ENCODE measurements around the gene MARCHF3. TPM values are rescaled to one million over a fixed set of nuclear protein-coding genes. Genes with fewer than 3 reads are reported as not detected.

Gene MARCHF3
- total RNA-seq, 1 experiment from 2014 or later, result 16.1 TPM

DNA sequence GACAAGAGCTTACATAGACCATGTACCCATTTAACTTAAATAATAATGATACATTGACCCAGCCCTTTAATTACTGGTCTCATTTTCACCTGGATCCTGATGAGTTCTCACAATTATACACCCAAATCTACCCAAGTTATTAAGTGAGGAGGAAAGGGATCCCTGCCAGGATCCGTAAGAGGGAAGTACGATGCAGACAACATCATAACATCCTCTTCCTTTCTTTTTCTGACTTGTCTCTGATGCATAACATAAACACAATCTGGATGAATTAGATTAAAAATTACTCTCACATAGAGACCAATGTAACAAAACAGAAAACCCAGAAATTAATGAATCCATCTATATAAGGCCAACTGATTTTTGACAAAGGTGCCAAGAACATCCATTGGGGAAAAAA lies 17.0 kb downstream of the MARCHF3 start (continued):
- TF ChIP-seq, protein P1, sequence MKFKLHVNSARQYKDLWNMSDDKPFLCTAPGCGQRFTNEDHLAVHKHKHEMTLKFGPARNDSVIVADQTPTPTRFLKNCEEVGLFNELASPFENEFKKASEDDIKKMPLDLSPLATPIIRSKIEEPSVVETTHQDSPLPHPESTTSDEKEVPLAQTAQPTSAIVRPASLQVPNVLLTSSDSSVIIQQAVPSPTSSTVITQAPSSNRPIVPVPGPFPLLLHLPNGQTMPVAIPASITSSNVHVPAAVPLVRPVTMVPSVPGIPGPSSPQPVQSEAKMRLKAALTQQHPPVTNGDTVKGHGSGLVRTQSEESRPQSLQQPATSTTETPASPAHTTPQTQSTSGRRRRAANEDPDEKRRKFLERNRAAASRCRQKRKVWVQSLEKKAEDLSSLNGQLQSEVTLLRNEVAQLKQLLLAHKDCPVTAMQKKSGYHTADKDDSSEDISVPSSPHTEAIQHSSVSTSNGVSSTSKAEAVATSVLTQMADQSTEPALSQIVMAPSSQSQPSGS (CRISPR knock-in tag; IDR thresholded peaks at IDR 0.05; ENCODE audit: borderline replicate concordance, low read depth), result no peak
- TF ChIP-seq JUN (CRISPR knock-in tag; IDR thresholded peaks at IDR 0.05) (no peak), RELA (CRISPR knock-in tag; IDR thresholded peaks at IDR 0.05; ENCODE audit: borderline replicate concordance) (no peak), TP53 (CRISPR knock-in tag; IDR thresholded peaks at IDR 0.05) (no peak), NFATC4 (CRISPR knock-in tag; IDR thresholded peaks at IDR 0.05) (no peak)

DNA sequence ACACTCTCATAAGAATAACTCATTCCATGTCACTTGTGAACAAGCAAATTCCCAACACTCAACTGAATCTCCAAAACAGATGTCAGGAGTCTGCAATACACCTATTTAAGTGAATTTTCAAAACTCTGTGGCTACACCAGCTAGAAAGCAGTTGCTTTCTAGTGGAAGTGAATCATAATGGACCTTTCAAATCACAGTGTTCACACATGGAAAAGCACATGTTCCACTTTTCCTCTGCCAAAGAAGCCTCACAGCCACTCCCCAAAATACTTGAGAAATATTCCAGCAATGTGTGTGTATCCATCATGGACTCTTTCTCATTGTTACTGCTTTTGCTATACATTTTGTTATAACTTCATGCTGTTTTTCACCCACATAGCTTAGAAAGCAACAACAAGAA lies 17.4 kb downstream of the MARCHF3 start:
- Mint-ChIP-seq H3K27ac (no peak overlapping the region), H3K4me3 (no peak overlapping the region), H3K36me3 (no peaks in the 10 kb centered on the region), H3K4me1 (peaks cover 18% of the 10 kb centered on the region), H3K9me3 (no peaks in the 10 kb centered on the region; the same call in 1 of the 2 replicates), H3K27me3 (ENCODE audit: low read depth) (no peaks in the 10 kb centered on the region)
- no peak for TF ChIP-seq ZMAT4 (CRISPR knock-in tag; IDR thresholded peaks at IDR 0.05)
- CTCF ChIA-PET, result no interaction called here
- POLR2A ChIA-PET, result no interaction called here
- DNase-seq (ENCODE audit: low spot score) (no peak), ATAC-seq (no peak)

- Mint-ChIP-seq H3K27ac (no peak overlapping the region), H3K4me3 (no peak overlapping the region), H3K36me3 (no peaks in the 10 kb centered on the region), H3K9me3 (no peaks in the 10 kb centered on the region; the same call in 1 of the 2 replicates), H3K27me3 (ENCODE audit: low read depth) (no peaks in the 10 kb centered on the region), H3K4me1 (peaks cover 18% of the 10 kb centered on the region)
- no peak for DNase-seq (ENCODE audit: low spot score)
- no peak for ATAC-seq
- ChIA-PET POLR2A (no interaction called here), CTCF (no interaction called here)
- no peak for TF ChIP-seq ZNF232 (CRISPR knock-in tag; IDR thresholded peaks at IDR 0.05)
These were observed 18.3 kb downstream of the MARCHF3 start for GRCh38 chr5:127011961-127012644.

- no peak overlapping the region for H3K27ac Mint-ChIP-seq
- no peaks in the 10 kb centered on the region for H3K9me3 Mint-ChIP-seq
- no peak for TF ChIP-seq JAZF1 (CRISPR knock-in tag; IDR thresholded peaks at IDR 0.05)
- no peak for TF ChIP-seq ZNF219 (CRISPR knock-in tag; IDR thresholded peaks at IDR 0.05; ENCODE audit: borderline replicate concordance)
- no peak for TF ChIP-seq USF2 (CRISPR knock-in tag; IDR thresholded peaks at IDR 0.05)
- TF ChIP-seq CREB1 (CRISPR knock-in tag; IDR thresholded peaks at IDR 0.05), result no peak
- no peak for TF ChIP-seq IRF2 (CRISPR knock-in tag; IDR thresholded peaks at IDR 0.05; ENCODE audit: borderline replicate concordance, low read depth)
- TF ChIP-seq ZBTB21 (CRISPR knock-in tag; IDR thresholded peaks at IDR 0.05; ENCODE audit: borderline replicate concordance), result no peak
- TF ChIP-seq ETV6 (CRISPR knock-in tag; IDR thresholded peaks at IDR 0.05), result no peak
- TF ChIP-seq, protein P2, sequence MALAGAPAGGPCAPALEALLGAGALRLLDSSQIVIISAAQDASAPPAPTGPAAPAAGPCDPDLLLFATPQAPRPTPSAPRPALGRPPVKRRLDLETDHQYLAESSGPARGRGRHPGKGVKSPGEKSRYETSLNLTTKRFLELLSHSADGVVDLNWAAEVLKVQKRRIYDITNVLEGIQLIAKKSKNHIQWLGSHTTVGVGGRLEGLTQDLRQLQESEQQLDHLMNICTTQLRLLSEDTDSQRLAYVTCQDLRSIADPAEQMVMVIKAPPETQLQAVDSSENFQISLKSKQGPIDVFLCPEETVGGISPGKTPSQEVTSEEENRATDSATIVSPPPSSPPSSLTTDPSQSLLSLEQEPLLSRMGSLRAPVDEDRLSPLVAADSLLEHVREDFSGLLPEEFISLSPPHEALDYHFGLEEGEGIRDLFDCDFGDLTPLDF (CRISPR knock-in tag; IDR thresholded peaks at IDR 0.05), result no peak
- no peak for TF ChIP-seq TP53 (CRISPR knock-in tag; IDR thresholded peaks at IDR 0.05)
- TF ChIP-seq, protein P1 (CRISPR knock-in tag; IDR thresholded peaks at IDR 0.05; ENCODE audit: borderline replicate concordance, low read depth), result no peak
- TF ChIP-seq ZNF121 (CRISPR knock-in tag; IDR thresholded peaks at IDR 0.05), result no peak
- TF ChIP-seq, protein P3, sequence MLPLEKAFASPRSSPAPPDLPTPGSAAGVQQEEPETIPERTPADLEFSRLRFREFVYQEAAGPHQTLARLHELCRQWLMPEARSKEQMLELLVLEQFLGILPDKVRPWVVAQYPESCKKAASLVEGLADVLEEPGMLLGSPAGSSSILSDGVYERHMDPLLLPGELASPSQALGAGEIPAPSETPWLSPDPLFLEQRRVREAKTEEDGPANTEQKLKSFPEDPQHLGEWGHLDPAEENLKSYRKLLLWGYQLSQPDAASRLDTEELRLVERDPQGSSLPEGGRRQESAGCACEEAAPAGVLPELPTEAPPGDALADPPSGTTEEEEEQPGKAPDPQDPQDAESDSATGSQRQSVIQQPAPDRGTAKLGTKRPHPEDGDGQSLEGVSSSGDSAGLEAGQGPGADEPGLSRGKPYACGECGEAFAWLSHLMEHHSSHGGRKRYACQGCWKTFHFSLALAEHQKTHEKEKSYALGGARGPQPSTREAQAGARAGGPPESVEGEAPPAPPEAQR (CRISPR knock-in tag; IDR thresholded peaks at IDR 0.05), result no peak
- no peak for TF ChIP-seq ESRRA (CRISPR knock-in tag; IDR thresholded peaks at IDR 0.05; ENCODE audit: borderline replicate concordance)
- TF ChIP-seq, protein P4, sequence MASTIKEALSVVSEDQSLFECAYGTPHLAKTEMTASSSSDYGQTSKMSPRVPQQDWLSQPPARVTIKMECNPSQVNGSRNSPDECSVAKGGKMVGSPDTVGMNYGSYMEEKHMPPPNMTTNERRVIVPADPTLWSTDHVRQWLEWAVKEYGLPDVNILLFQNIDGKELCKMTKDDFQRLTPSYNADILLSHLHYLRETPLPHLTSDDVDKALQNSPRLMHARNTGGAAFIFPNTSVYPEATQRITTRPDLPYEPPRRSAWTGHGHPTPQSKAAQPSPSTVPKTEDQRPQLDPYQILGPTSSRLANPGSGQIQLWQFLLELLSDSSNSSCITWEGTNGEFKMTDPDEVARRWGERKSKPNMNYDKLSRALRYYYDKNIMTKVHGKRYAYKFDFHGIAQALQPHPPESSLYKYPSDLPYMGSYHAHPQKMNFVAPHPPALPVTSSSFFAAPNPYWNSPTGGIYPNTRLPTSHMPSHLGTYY (CRISPR knock-in tag; IDR thresholded peaks at IDR 0.05), result no peak
- no peak for TF ChIP-seq ZNF671 (CRISPR knock-in tag; IDR thresholded peaks at IDR 0.05)
- TF ChIP-seq ZMAT4 (CRISPR knock-in tag; IDR thresholded peaks at IDR 0.05), result no peak
- DNase-seq (ENCODE audit: low spot score) (no peak), ATAC-seq (no peak)
- peaks cover 18% of the 10 kb centered on the region for H3K4me1 Mint-ChIP-seq
- no peaks in the 10 kb centered on the region for H3K27me3 Mint-ChIP-seq (ENCODE audit: low read depth)
- POLR2A ChIA-PET, result no interaction called here
- H3K4me3 Mint-ChIP-seq, result no peak overlapping the region
- CTCF ChIA-PET, result no interaction called here
- no peaks in the 10 kb centered on the region for H3K36me3 Mint-ChIP-seq
These were observed 19.2 kb downstream of the MARCHF3 start for GRCh38 chr5:127011153-127011552.

All from WTC11 (cell line).